ENCODE data around the gene GRAPL.
"Not testable (repeated sequence)": the region's sequence is repeated elsewhere in the genome, so short reads cannot be mapped to it uniquely, and the experiment has no call there.

DNA sequence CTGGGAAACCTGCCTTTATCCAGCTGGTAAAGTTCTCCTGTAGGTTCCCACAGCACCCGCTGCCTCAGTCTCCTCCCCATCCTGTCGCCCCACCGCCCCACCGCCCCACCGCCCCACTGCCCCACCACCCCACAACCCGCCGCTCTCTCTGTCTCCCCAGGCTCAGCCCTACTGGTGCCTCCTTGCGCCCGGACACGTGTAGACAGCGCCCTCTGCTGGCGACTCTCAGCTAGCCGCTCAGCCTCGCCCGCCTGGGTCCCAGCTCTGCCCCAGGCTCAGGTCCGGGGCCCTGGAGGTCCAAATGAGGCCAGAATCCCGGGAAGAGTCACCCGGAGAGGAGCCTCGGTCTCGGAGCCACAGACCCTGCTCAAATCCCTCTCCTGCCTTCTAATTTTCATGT lies 48.0 kb downstream of the GRAPL start:
- not testable (repeated sequence) for TF ChIP-seq POLR2A (IDR thresholded peaks at IDR 0.05; ENCODE audit: low read depth, low read length); TAF1 (IDR thresholded peaks at IDR 0.05; ENCODE audit: borderline replicate concordance, low read depth, low read length)
